IPS-11a (cell line): ENCODE data around the gene ARMC3.

Experiments
- H3K4me3 ChIP-seq: one replicate; pipeline ENCODE4 v1.5.1; 2013; ENCODE audit warnings: low read depth, low read length, control low read depth

The ARMC3 gene

GRCh38 chr10:22990443-22990842, 62.6 kb downstream of the ARMC3 start:
- no peak overlapping the region for H3K4me3 ChIP-seq

DNA sequence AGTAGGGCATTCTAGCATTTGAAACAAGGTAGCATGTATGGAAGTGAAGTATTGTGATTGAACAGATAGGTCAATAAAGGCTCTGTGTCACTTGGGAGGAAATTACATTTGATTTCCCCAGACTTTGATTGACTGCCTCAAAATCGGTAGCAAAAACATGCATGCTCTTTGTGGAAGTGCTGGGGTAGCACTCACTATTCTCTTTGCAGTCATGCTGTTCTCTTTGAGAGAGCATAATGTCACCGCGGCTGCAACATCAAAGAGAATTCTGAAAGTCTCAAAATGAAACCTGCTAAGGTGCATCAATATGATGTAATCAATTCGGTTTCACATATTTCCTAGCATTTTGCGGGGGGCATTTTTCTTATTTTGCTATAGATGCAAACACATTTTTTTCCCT, 64.2 kb downstream of the ARMC3 start:
- no peak overlapping the region for H3K4me3 ChIP-seq

DNA sequence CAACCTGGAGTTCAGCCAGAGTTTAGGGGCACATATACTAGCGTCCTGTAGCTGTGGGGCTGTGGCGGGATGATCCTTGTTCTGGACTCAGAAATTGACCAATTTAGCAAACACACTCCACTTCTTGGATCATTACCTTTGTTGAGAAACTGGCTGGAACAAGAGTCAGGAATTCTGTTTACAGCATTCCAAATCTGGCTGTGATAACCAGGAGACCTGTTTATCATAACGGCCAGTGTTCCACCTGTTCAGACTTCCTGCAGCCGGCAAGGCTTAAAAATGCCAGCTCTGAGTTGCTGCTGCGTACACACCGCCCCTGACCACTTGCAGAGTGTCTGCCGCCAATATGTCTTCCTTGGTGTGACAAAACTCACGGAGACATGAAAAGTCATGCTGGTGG, 64.8 kb downstream of the ARMC3 start:
- no peak overlapping the region for H3K4me3 ChIP-seq

DNA sequence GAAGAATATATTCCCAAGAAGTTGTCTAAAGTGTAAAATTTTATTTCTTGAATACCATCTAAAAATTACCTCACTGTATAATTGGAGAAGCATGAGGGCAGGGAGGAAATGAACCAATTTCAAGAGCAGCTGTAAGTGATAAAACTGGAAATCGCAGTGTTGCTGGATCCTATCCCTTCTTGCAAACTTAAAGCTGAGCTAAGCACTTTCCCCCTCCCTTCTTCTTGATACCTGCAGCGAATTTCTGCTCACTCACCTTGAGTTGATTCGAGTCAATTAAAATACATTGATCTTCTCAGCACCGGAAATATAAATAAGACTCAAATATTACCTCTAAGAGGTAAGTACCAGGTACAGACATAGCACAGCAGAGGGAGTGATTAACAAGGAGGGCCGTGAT, 65.5 kb downstream of the ARMC3 start:
- H3K4me3 ChIP-seq, result no peak overlapping the region

GRCh38 chr10:22997096-22997495, 69.2 kb downstream of the ARMC3 start:
- no peak overlapping the region for H3K4me3 ChIP-seq

- no peak overlapping the region for H3K4me3 ChIP-seq
Measured at GRCh38 chr10:22998091-22998490, 70.2 kb downstream of the ARMC3 start.

- no peak overlapping the region for H3K4me3 ChIP-seq
Measured at GRCh38 chr10:22999942-23000341, 72.1 kb downstream of the ARMC3 start.

- no peak overlapping the region for H3K4me3 ChIP-seq
Measured at GRCh38 chr10:23001901-23002516, 74.2 kb downstream of the ARMC3 start.

DNA sequence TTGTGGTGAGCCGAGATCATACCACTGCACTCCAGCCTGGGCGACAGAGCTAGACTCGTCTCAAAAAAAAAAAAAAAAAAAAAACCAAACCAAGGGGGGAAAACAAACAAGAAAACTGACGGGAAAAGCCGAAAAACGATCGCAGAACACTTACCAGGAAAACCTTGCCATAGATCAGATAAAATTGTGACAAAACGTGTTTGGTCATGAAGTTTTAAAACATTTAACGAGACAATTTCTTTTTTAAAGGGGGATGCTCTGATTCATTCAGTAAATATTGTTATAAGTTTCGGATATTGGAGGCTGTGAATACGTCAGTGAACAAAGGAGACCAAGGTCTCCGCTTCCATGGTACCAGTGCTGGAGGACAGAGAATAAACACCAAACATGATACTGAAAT, 77.3 kb downstream of the ARMC3 start:
- H3K4me3 ChIP-seq, result no peak overlapping the region

GRCh38 chr10:23013581-23014335, 85.9 kb downstream of the ARMC3 start:
- no peak overlapping the region for H3K4me3 ChIP-seq

- no peak overlapping the region for H3K4me3 ChIP-seq
Measured at GRCh38 chr10:23015021-23015707, 87.3 kb downstream of the ARMC3 start.

DNA sequence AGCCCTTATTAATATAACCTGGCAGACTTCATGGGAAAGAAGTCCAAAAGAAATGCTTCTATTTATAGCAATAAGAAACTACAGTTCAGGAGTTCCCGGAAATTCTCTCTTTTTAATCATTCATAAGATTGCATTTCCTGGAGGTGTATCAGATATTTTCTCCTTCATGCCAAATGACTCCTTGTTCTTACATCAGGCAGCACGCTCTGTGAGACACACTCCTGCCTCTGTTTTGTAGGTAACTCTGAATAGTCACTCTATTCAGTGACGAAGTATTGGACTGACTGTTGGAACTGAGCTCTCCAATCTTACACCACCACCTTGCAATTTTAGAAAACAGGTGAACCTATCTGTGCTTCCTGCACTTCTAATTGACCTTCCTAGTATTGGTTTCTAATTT, 88.8 kb downstream of the ARMC3 start:
- no peak overlapping the region for H3K4me3 ChIP-seq

GRCh38 chr10:23019633-23020032, 91.8 kb downstream of the ARMC3 start:
- H3K4me3 ChIP-seq, result no peak overlapping the region

- no peak overlapping the region for H3K4me3 ChIP-seq
Measured at GRCh38 chr10:23021430-23021829, 93.6 kb downstream of the ARMC3 start.

GRCh38 chr10:23024002-23024401, 96.1 kb downstream of the ARMC3 start:
- no peak overlapping the region for H3K4me3 ChIP-seq

GRCh38 chr10:23031318-23031717, 103.5 kb downstream of the ARMC3 start:
- no peak overlapping the region for H3K4me3 ChIP-seq

DNA sequence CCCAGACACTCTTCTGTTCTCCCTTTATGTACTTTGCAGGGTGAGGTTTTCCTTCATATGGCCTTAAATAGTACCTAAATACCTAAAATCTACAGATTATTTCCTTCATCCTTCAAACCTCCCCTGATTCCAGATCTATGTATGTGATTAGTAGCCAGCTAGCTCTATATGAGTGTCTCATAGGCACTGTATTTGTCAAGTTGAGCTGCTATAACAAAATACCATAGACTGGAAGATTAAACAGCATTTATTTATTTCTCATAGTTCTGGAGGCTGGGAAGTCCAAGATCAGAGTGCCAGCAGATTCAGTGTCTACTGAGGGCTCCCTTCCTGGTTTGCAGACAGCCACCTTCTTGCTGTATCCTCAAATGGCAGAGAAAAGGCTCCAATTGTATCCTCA, 106.9 kb downstream of the ARMC3 start:
- H3K4me3 ChIP-seq, result no peak overlapping the region

- H3K4me3 ChIP-seq, result no peak overlapping the region
Measured at GRCh38 chr10:23035569-23035968, 107.7 kb downstream of the ARMC3 start.

- H3K4me3 ChIP-seq, result no peak overlapping the region
Measured at GRCh38 chr10:23037152-23037551, 109.3 kb downstream of the ARMC3 start.

GRCh38 chr10:23037561-23037960, 109.7 kb downstream of the ARMC3 start:
- no peak overlapping the region for H3K4me3 ChIP-seq

GRCh38 chr10:23038172-23038571, 110.3 kb downstream of the ARMC3 start:
- no peak overlapping the region for H3K4me3 ChIP-seq

GRCh38 chr10:23040002-23040401, 112.1 kb downstream of the ARMC3 start:
- H3K4me3 ChIP-seq, result no peak overlapping the region
